Astrocyte of the spinal cord (primary cell): ENCODE data around the gene LMBR1.
"Not testable (repeated sequence)": the region's sequence is repeated elsewhere in the genome, so short reads cannot be mapped to it uniquely, and the experiment has no call there.

Source experiments
- DNase-seq: peaks from one replicate; pipeline ENCODE4 v3.0.0; 2011; ENCODE audit warnings: low read depth, low spot score
- H3K4me3 ChIP-seq: 2 replicates; pipeline ENCODE4 v1.5.1; 2011; ENCODE audit warnings: low read depth, mild to moderate bottlenecking, low read length, moderate library complexity
- in situ Hi-C: cut with HindIII; loops from 2 replicates; pipeline ENCODE4 v1.10.0; 2017; ENCODE audit warnings: low sequenced_read_pairs
- TF ChIP-seq, protein P1 (sequence below): IDR thresholded peaks from 2 replicates; pipeline ENCODE4 v1.5.1; 2012; ENCODE audit warnings: low read depth, mild to moderate bottlenecking, low read length, inconsistent platforms

LMBR1 gene

DNA sequence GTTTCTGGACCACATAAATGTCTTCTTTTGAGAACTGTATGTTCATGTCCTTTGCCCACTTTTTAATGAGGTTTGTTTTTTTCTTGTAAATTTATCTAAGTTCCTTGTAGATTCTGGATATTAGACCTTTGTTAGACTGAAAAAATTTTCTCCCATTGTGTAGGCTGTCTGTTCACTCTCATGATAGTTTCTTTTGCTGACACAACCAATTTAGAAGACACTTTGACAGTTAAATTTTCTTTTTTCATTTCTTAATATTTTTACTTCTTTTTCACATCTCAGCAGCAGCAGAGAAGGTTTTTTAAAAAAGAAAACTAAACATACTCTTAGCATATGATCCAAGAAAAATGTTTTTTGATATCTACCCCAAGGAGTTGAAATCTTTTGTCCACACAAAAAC is 190.6 kb downstream of the LMBR1 start:
- H3K4me3 ChIP-seq, result no peak overlapping the region
- in situ Hi-C loops, result no loop called here
- DNase-seq, result no peak
- TF ChIP-seq, protein P1, sequence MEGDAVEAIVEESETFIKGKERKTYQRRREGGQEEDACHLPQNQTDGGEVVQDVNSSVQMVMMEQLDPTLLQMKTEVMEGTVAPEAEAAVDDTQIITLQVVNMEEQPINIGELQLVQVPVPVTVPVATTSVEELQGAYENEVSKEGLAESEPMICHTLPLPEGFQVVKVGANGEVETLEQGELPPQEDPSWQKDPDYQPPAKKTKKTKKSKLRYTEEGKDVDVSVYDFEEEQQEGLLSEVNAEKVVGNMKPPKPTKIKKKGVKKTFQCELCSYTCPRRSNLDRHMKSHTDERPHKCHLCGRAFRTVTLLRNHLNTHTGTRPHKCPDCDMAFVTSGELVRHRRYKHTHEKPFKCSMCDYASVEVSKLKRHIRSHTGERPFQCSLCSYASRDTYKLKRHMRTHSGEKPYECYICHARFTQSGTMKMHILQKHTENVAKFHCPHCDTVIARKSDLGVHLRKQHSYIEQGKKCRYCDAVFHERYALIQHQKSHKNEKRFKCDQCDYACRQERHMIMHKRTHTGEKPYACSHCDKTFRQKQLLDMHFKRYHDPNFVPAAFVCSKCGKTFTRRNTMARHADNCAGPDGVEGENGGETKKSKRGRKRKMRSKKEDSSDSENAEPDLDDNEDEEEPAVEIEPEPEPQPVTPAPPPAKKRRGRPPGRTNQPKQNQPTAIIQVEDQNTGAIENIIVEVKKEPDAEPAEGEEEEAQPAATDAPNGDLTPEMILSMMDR, result no peak

DNA sequence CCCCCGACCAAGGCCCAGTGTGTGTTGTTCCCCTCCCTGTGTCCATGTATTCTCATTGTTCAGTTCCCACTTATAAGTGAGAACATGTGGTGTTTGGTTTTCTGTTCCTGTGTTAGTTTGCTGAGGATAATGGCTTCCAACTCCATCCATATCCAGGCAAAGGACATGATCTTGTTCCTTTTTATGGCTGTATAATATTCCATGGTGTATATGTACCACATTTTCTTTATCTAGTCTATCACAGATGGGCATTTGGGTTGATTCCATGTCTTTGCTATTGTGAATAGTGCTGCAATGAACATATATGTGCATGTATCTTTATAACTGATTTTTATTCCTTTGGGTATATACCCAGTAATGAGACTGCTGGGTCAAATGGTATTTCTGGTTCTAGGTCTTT is 191.2 kb downstream of the LMBR1 start:
- H3K4me3 ChIP-seq, DNase-seq, in situ Hi-C loops: not testable (repeated sequence)

DNA sequence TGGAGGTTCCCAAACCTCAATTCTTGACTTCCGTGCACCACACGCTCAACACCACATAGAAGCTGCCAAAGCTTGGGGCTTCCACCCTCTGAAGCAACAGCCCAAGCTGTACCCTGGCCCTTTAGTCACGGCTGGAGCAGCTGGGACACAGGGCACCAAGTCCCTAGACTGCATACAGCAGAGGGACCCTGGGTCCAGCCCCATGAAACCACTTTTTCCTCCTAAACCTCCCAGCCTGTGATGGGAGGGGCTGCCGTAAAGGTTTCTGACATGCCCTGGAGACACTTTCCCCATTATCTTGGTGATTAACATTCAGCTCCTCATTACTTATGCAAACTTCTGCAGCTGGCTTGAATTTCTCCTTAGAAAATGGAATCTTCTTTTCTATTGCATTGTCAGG is 194.5 kb downstream of the LMBR1 start:
- DNase-seq, in situ Hi-C loops, H3K4me3 ChIP-seq: not testable (repeated sequence)

DNA sequence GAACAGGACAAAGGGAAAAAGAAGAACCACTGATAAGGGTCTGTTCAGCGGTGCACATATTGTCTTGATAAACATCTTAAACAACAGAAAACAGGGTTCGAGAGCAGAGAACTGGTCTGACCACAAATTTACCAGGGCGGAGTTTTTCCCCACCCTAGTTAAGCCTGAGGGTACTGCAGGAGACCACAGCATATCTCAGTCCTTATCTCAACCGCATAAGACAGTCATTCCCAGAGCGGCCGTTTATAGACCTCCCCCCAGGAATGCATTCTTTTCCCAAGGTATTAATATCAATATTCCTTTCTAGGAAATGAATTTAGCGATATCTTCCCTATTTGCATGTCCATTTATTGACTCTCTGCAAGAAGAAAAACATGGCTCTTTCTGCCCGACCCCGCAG is 195.7 kb downstream of the LMBR1 start:
- DNase-seq, in situ Hi-C loops, H3K4me3 ChIP-seq: not testable (repeated sequence)

DNA sequence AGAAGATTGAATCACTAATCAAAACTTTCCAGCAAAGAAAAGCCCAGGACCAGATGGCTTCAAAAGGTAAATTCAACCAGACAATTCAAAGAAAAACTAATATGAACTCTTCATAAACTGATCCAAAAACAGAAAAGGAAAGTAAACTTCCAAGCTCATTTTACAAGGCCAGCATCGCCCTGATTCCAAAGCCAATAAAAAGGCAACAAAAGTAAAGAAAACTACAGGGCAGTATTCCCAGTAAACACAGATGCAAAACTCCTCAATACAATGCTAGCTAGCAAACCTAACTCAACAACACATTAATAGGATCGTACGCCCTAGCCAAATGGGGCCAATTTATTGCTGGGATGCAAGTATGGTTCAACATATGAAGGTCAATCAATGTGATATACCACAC is 199.4 kb downstream of the LMBR1 start:
- in situ Hi-C loops, result no loop called here
- no peak overlapping the region for H3K4me3 ChIP-seq
- TF ChIP-seq, protein P1, result no peak
- no peak for DNase-seq

DNA sequence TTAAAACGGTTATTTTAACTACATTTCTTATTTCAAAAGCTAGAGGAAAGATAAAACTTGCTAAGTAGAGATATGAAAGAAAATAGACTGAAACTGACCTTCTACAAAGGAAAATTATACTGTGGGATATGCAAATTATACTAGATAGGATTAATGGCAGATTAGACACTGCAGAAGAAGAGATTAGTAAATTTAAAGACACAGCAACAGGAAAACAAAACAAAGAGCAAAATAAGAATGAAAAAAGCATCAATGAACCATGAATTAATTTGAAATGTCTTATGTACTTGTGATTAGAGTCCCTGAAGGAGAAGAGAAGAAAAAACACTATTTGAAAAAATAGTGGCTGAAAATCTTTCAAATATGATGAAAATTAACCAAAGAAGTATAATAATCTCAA is 200.1 kb downstream of the LMBR1 start:
- in situ Hi-C loops, result no loop called here

DNA sequence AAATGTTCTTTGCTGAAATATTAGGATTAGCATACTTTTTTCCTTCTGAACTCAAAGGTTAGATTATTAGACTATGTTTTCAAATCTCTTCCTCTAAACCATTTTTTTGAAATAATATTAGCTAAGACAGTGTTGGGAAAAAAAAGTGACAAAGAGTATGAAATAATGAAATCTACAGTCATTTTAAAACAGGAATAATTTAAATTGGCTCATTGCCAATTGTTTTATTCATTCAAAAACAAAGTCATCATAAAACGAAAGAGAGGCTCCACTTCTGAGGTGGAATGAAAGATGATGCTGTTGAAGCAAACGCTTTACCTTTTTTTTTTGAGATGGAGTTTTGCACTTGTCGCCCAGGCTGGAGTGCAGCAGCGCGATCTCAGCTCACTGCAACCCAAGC is 201.2 kb downstream of the LMBR1 start:
- no peak overlapping the region for H3K4me3 ChIP-seq
- in situ Hi-C loops, result no loop called here
- TF ChIP-seq, protein P1, result no peak
- no peak for DNase-seq

More for the DNA sequence above, 200.1 kb downstream of the LMBR1 start:
- no peak overlapping the region for H3K4me3 ChIP-seq
- TF ChIP-seq, protein P1, result no peak
- no peak for DNase-seq

DNA sequence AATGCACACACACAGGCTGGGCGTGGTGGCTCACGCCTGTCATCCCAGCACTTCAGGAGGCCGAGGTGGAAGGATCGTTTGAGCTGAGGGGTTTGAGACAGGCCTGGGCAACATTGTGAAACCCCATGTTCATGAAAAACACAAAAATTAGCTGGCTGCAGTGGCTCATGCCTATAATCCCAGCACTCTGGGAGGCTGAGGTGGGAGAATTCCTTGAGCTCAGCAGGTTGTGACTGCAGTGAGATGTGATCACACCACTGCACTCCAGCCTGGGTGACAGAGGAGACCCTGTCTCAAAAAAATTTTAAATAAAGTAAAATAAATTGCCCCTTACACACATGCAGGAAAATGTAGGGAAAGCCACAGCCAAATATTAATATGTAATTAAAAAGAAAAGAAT is 208.3 kb downstream of the LMBR1 start:
- in situ Hi-C loops, result no loop called here
- TF ChIP-seq, protein P1, result no peak
- H3K4me3 ChIP-seq, result no peak overlapping the region
- no peak for DNase-seq
